ENCODE data around the gene CHKB.

Gene CHKB

DNA sequence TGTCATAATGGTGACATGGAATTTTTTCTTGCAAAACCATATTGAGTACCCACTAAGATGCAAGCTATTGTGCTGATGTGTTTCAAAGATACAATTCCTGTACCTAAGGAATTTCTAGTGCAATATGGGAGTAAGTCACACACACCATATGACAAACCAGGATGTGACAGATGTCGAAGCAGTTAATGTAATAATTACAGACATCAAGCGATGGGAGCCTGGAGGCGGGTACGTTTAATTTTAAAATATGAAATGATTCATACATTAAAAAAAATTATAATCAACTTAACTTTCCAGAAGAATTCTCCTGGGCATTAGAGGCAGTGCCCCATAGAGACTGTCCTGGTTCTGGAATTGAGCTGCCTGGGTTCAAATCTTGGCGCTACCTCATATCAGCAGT is 25.9 kb downstream of the CHKB start:
- FAIRE-seq (no peak), DNase-seq (ENCODE audit: insufficient read length, low spot score) (no peak)
- TF ChIP-seq, protein P1, sequence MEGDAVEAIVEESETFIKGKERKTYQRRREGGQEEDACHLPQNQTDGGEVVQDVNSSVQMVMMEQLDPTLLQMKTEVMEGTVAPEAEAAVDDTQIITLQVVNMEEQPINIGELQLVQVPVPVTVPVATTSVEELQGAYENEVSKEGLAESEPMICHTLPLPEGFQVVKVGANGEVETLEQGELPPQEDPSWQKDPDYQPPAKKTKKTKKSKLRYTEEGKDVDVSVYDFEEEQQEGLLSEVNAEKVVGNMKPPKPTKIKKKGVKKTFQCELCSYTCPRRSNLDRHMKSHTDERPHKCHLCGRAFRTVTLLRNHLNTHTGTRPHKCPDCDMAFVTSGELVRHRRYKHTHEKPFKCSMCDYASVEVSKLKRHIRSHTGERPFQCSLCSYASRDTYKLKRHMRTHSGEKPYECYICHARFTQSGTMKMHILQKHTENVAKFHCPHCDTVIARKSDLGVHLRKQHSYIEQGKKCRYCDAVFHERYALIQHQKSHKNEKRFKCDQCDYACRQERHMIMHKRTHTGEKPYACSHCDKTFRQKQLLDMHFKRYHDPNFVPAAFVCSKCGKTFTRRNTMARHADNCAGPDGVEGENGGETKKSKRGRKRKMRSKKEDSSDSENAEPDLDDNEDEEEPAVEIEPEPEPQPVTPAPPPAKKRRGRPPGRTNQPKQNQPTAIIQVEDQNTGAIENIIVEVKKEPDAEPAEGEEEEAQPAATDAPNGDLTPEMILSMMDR (IDR thresholded peaks at IDR 0.05; ENCODE audit: insufficient read depth, missing control alignments) = no peak

DNA sequence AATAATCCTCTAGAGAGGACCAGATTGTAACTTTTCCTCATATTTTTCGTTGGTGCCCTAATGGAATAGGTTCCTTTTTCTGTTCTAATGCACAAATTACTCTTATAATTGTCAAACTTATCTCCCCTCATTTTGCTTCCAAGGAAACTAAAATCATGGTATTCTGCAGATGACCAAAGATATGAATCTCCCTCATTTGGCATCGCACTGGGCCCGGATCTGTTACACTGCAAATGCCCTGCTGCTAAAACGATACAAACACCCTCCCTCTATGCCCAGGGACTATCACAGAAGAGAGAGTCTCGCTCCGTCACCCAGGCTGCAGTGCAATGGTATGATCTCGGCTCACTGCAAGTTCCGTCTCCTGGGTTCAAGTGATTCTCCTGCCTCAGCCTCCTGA is 29.3 kb downstream of the CHKB start:
- no peak for FAIRE-seq
- no peak for DNase-seq (ENCODE audit: insufficient read length, low spot score)
- TF ChIP-seq, protein P1 (IDR thresholded peaks at IDR 0.05; ENCODE audit: insufficient read depth, missing control alignments) = no peak

DNA sequence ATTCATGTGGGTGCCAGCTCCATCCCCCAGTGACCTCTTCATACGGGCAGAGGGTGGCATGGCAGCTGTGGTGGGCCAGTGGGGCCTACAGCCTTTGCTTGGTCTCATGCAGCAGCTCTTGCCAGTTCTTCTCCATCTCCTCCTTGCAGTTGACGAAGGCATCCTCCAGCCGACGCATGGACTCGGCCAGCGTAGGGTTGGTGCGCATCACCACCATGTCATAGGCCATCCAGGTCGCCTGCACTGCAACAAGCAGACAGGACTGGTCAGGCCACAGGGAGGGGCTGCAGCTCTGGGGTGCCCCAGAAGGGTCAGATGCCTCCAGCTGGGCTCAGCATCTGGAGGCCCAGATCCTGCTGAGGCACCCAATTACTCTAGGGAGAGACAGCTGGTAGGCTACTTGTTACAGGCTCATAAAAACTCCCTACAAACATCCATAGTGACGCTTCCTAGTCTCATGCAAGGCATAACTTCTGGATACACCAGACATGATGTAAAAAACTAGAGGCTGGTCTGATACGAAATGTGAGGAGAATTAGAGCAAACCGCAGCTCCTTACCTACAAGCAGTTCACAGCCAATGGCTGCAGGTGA is 31.4 kb downstream of the CHKB start:
- DNase-seq (ENCODE audit: insufficient read length, low spot score) = no peak
- FAIRE-seq = no peak

DNA sequence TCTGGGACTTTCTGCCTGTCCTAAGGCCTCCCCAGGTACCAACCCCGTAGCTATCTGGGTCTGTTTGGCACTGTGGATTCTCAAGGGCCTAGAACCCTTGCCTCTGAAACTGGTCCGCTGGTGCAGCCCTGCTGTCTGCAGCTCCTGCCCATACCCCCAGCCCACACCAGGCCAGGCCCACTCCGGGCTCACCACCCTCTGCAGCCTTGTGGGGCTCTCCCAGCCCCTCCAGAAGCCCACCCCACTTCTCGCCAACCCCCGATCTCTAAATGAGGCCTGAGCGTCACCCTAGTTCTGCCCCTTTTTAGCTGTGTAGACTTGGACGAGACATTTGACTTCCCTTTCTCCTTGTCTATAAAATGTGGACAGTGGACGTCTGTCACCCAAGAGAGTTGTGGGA is 32.3 kb downstream of the CHKB start:
- TF ChIP-seq, protein P1 (IDR thresholded peaks at IDR 0.05; ENCODE audit: insufficient read depth, missing control alignments) = no peak
- FAIRE-seq = no peak
- DNase-seq (ENCODE audit: insufficient read length, low spot score) = no peak

More for the DNA sequence above, 31.4 kb downstream of the CHKB start:
- TF ChIP-seq, protein P1 (IDR thresholded peaks at IDR 0.05; ENCODE audit: insufficient read depth, missing control alignments) = no peak

DNA sequence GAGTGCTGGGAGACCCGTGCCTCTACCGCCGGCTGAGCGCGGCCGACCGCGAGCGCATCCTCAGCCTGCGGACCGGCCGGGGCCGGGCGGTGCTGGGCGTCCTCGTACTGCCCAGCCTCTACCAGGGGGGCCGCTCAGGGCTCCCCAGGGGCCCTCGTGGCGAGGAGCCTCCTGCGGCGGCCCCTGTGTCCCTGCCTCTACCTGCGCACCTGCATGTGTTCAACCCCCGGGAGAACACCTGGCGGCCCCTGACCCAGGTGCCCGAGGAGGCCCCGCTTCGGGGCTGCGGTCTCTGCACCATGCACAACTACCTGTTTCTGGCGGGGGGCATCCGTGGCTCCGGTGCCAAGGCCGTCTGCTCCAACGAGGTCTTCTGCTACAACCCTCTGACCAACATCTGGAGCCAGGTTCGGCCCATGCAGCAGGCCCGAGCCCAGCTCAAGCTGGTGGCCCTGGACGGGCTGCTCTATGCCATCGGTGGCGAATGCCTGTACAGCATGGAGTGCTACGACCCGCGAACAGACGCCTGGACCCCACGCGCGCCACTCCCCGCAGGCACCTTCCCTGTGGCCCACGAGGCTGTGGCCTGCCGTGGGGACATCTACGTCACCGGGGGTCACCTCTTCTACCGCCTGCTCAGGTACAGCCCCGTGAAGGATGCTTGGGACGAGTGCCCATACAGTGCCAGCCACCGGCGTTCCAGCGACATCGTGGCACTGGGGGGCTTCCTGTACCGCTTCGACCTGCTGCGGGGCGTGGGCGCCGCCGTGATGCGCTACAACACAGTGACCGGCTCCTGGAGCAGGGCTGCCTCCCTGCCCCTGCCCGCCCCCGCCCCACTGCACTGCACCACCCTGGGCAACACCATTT is 33.5 kb downstream of the CHKB start:
- no peak for DNase-seq (ENCODE audit: insufficient read length, low spot score)
- TF ChIP-seq, protein P1 (IDR thresholded peaks at IDR 0.05; ENCODE audit: insufficient read depth, missing control alignments) = no peak
- FAIRE-seq = no peak

DNA sequence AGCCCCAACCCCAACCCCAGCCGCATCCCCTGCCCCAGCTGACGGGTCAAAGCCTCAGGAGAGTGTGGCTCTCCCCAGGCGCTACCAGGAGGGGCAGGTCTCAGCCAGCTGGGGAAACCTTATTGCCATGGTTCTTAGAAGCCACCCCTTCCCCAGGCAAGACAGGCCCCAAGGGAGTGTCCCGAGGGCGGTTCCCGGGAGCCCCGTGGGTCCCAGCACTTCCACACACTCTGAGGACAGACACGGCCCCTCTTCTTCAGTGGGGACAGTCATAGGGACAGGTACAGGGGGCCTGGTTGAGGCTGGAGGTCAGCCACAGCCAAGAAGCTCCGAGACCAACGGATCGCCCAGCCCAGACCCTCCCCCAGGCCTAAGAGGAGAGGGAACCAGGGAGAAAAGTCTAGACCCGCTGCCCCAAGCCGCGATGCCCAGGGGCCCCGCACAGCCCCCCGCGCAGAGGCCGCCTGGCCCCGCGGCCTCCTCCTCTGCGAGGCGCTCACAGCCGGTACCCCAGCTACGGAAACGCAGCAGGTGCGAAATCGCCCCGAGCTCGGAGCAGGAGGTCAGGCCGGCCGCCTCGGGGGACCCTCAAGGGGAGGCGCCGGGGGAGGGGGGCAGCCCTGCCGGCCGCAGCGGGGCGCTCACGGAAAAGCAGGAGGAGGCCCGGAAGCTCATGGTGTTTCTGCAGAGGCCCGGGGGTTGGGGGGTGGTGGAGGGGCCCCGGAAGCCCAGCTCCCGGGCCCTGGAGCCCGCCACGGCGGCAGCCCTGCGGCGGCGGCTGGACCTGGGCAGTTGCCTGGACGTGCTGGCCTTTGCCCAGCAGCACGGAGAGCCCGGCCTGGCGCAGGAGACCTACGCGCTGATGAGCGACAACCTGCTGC is 34.4 kb downstream of the CHKB start:
- TF ChIP-seq, protein P1 (IDR thresholded peaks at IDR 0.05; ENCODE audit: insufficient read depth, missing control alignments) = no peak
- DNase-seq (ENCODE audit: insufficient read length, low spot score) (no peak), FAIRE-seq (no peak)
